Left ventricle myocardium inferior (tissue), 1 donor: ENCODE data around the gene PLXNA2. TPM values are rescaled to one million over a fixed set of nuclear protein-coding genes. Genes with fewer than 3 reads are reported as not detected.
A peak's percentile ranks its signal among the peaks of the same experiment; 100 is the strongest.

Source experiments
- DNase-seq: peaks from one replicate; pipeline ENCODE4 v3.0.0-alpha.2; 2020
- H3K27ac ChIP-seq: fragments of 200-600 bp; replicated peaks from 2 replicates; pipeline ENCODE4 v1.8.0; 2021
- H3K27me3 ChIP-seq: fragments of 200-600 bp; 2 replicates; pipeline ENCODE4 v1.8.0; 2021; ENCODE audit warnings: low read depth
- H3K36me3 ChIP-seq: fragments of 200-600 bp; 2 replicates; pipeline ENCODE4 v1.8.0; 2021
- H3K4me1 ChIP-seq: fragments of 200-600 bp; 2 replicates; pipeline ENCODE4 v1.8.0; 2021
- H3K4me3 ChIP-seq: fragments of 200-600 bp; 2 replicates; pipeline ENCODE4 v1.8.0; 2021; ENCODE audit warnings: mild to moderate bottlenecking, moderate library complexity
- H3K9me3 ChIP-seq: fragments of 200-600 bp; replicated peaks from 2 replicates; pipeline ENCODE4 v1.8.0; 2021
- CTCF ChIP-seq: fragments of 200-600 bp; IDR thresholded peaks from 2 replicates; pipeline ENCODE4 v1.8.0; 2021; ENCODE audit warnings: antibody characterized with exemption, mild to moderate bottlenecking, borderline replicate concordance
- intact Hi-C: fragments of 100-400 bp; cut with micrococcal nuclease; formaldehyde crosslinking; loops from one replicate; pipeline ENCODE4 v1.11.0; 2022
- total RNA-seq: library from RNA; stranded (reverse); fragmentation: NEBNext Ultra II Directional; extraction: Animal tissue kit (Norgen Biotek cat#: 25700); gene quantifications from one replicate; pipeline ENCODE4 v1.2.1, GENCODE V29; 2021
- donor health status: DM: no; HTN: yes; CAD: no; lungs with severe emphysema.

PLXNA2 gene
- total RNA-seq, 1 donor from 2014 or later = 29.1 TPM

- Histone ChIP-seq H3K36me3 (no peaks in the 10 kb centered on the region), H3K27ac (no peak overlapping the region), H3K9me3 (no peaks in the 10 kb centered on the region), H3K4me1 (peaks cover 64% of the 10 kb centered on the region), H3K27me3 (no peaks in the 10 kb centered on the region), H3K4me3 (no peak overlapping the region)
- intact Hi-C loops = no loop called here
- no peak for DNase-seq
- TF ChIP-seq CTCF = no peak
These were observed 58.4 kb downstream of the PLXNA2 start for GRCh38 chr1:208185801-208186231.

- Histone ChIP-seq H3K27ac (peak overlapping the region; percentile 67), H3K36me3 (no peaks in the 10 kb centered on the region), H3K27me3 (no peaks in the 10 kb centered on the region), H3K4me3 (no peak overlapping the region), H3K4me1 (peaks cover 71% of the 10 kb centered on the region), H3K9me3 (no peaks in the 10 kb centered on the region)
- no peak for TF ChIP-seq CTCF
- DNase-seq = no peak
- intact Hi-C loops = no loop called here
These were observed 59.1 kb downstream of the PLXNA2 start for GRCh38 chr1:208184966-208185654.

- Histone ChIP-seq H3K36me3 (no peaks in the 10 kb centered on the region), H3K27me3 (no peaks in the 10 kb centered on the region), H3K9me3 (no peaks in the 10 kb centered on the region), H3K27ac (peak overlapping the region; percentile 67), H3K4me3 (no peak overlapping the region), H3K4me1 (peaks cover 79% of the 10 kb centered on the region)
- no peak for TF ChIP-seq CTCF
- intact Hi-C loops = no loop called here
- DNase-seq = no peak
These were observed 59.9 kb downstream of the PLXNA2 start for GRCh38 chr1:208183977-208184911.

- TF ChIP-seq CTCF = no peak
- Histone ChIP-seq H3K9me3 (no peaks in the 10 kb centered on the region), H3K27me3 (no peaks in the 10 kb centered on the region), H3K4me1 (peaks cover 91% of the 10 kb centered on the region), H3K4me3 (no peak overlapping the region), H3K27ac (peak overlapping the region; percentile 67), H3K36me3 (no peaks in the 10 kb centered on the region)
- no peak for DNase-seq
- intact Hi-C loops = no loop called here
These were observed 61.1 kb downstream of the PLXNA2 start for GRCh38 chr1:208182880-208183645.

GRCh38 chr1:208181364-208181763, 62.8 kb downstream of the PLXNA2 start:
- TF ChIP-seq CTCF = no peak
- Histone ChIP-seq H3K4me1 (peaks cover 87% of the 10 kb centered on the region), H3K9me3 (no peaks in the 10 kb centered on the region), H3K27me3 (no peaks in the 10 kb centered on the region), H3K4me3 (no peak overlapping the region), H3K27ac (peak overlapping the region; percentile 67), H3K36me3 (no peaks in the 10 kb centered on the region)
- no peak for DNase-seq
- intact Hi-C loops = no loop called here
